SK-N-SH treated with all-trans-retinoic acid at 6 μM for 48 hours (cell line): ENCODE data around the gene ZRSR2.
"Not testable (repeated sequence)": the region's sequence is repeated elsewhere in the genome, so short reads cannot be mapped to it uniquely, and the experiment has no call there.

Experiments used
- ATAC-seq: fragments of 200-7000 bp; cut with Tn5 transposase; 3 replicates; pipeline ENCODE4 v1.9.1; 2020; ENCODE audit warnings: mild to moderate bottlenecking, moderate library complexity
- ARNTL ChIP-seq: fragments of 450-650 bp; formaldehyde crosslinking; IDR thresholded peaks from 2 replicates; pipeline ENCODE4 v1.5.0; 2020; ENCODE audit warnings: low read depth, mild to moderate bottlenecking, moderate library complexity, borderline replicate concordance
- BACH2 ChIP-seq: fragments of 250-450 bp; sonication (Bioruptor Pico); IDR thresholded peaks from 2 replicates; pipeline ENCODE4 v1.9.0; 2021; ENCODE audit warnings: mild to moderate bottlenecking, borderline replicate concordance
- CSDC2 ChIP-seq: fragments of 250-450 bp; sonication (Bioruptor Pico); IDR thresholded peaks from 2 replicates; pipeline ENCODE4 v1.5.0; 2020; ENCODE audit warnings: mild to moderate bottlenecking, moderate library complexity
- CSRNP3 ChIP-seq: fragments of 250-450 bp; sonication (Bioruptor Pico); IDR thresholded peaks from 2 replicates; pipeline ENCODE4 v1.5.1; 2021; ENCODE audit warnings: mild to moderate bottlenecking, moderate library complexity
- ESRRG ChIP-seq: fragments of 250-450 bp; sonication (Bioruptor Pico); IDR thresholded peaks from 2 replicates; pipeline ENCODE4 v1.6.1; 2021; ENCODE audit warnings: mild to moderate bottlenecking
- GLIS3 ChIP-seq: fragments of 250-450 bp; sonication (Bioruptor Pico); IDR thresholded peaks from 2 replicates; pipeline ENCODE4 v1.5.0; 2020; ENCODE audit warnings: mild to moderate bottlenecking, moderate library complexity
- ISL1 ChIP-seq: fragments of 250-450 bp; sonication (Bioruptor Pico); IDR thresholded peaks from 2 replicates; pipeline ENCODE4 v2.1.2; 2022; ENCODE audit warnings: mild to moderate bottlenecking, moderate library complexity
- OSR1 ChIP-seq: fragments of 250-450 bp; sonication (Bioruptor Pico); IDR thresholded peaks from 2 replicates; pipeline ENCODE4 v1.8.0; 2022; ENCODE audit warnings: moderate library complexity, mild to moderate bottlenecking, inconsistent platforms
- PATZ1 ChIP-seq: fragments of 250-450 bp; sonication (Bioruptor Pico); IDR thresholded peaks from 2 replicates; pipeline ENCODE4 v1.8.0; 2020; ENCODE audit warnings: mild to moderate bottlenecking, moderate library complexity, borderline replicate concordance
- POU6F1 ChIP-seq: fragments of 250-450 bp; sonication (Bioruptor Pico); IDR thresholded peaks from 2 replicates; pipeline ENCODE4 v1.8.0; 2021; ENCODE audit warnings: low read depth, mild to moderate bottlenecking, moderate library complexity, borderline replicate concordance
- PPARA ChIP-seq: fragments of 250-450 bp; sonication (Bioruptor Pico); IDR thresholded peaks from 2 replicates; pipeline ENCODE4 v1.5.0; 2020; ENCODE audit warnings: mild to moderate bottlenecking, borderline replicate concordance
- RARB ChIP-seq: fragments of 250-450 bp; sonication (Bioruptor Pico); IDR thresholded peaks from 2 replicates; pipeline ENCODE4 v1.8.0; 2021; ENCODE audit warnings: mild to moderate bottlenecking, moderate library complexity
- SNAI2 ChIP-seq: fragments of 250-450 bp; sonication (Bioruptor Pico); IDR thresholded peaks from 2 replicates; pipeline ENCODE4 v1.5.0; 2020; ENCODE audit warnings: mild to moderate bottlenecking, moderate library complexity
- TCF4 ChIP-seq: fragments of 250-450 bp; sonication (Bioruptor Pico); IDR thresholded peaks from 2 replicates; pipeline ENCODE4 v1.8.0; 2021; ENCODE audit warnings: mild to moderate bottlenecking, moderate library complexity, borderline replicate concordance
- TOX ChIP-seq: fragments of 250-450 bp; sonication (Bioruptor Pico); IDR thresholded peaks from 2 replicates; pipeline ENCODE4 v1.8.0; 2021; ENCODE audit warnings: mild to moderate bottlenecking, moderate library complexity, borderline replicate concordance
- TSHZ2 ChIP-seq: fragments of 250-450 bp; sonication (Bioruptor Pico); IDR thresholded peaks from 2 replicates; pipeline ENCODE4 v1.5.0; 2020; ENCODE audit warnings: mild to moderate bottlenecking, moderate library complexity
- ZC3H10 ChIP-seq: fragments of 250-450 bp; sonication (Bioruptor Pico); IDR thresholded peaks from 2 replicates; pipeline ENCODE4 v1.5.1; 2021; ENCODE audit warnings: mild to moderate bottlenecking, moderate library complexity
- ZFP3 ChIP-seq: fragments of 250-450 bp; sonication (Bioruptor Pico); IDR thresholded peaks from 2 replicates; pipeline ENCODE4 v1.5.0; 2020; ENCODE audit warnings: mild to moderate bottlenecking, moderate library complexity
- ZNF70 ChIP-seq: fragments of 450-650 bp; formaldehyde crosslinking; IDR thresholded peaks from 2 replicates; pipeline ENCODE4 v1.5.0; 2020; ENCODE audit warnings: mild to moderate bottlenecking, moderate library complexity
- ZNF8 ChIP-seq: fragments of 450-650 bp; formaldehyde crosslinking; IDR thresholded peaks from 2 replicates; pipeline ENCODE4 v1.5.0; 2020; ENCODE audit warnings: mild to moderate bottlenecking, moderate library complexity
- TF ChIP-seq, protein P1 (sequence below): fragments of 250-450 bp; sonication (Bioruptor Pico); IDR thresholded peaks from 2 replicates; pipeline ENCODE4 v1.5.1; 2020; ENCODE audit warnings: low read depth, mild to moderate bottlenecking, moderate library complexity

Gene ZRSR2

GRCh38 chrX:15758140-15758539, 32.1 kb upstream of the ZRSR2 start:
- no peak for TF ChIP-seq POU6F1 (CRISPR knock-in tag)
- no peak for TF ChIP-seq PATZ1
- no peak for TF ChIP-seq ARNTL (CRISPR knock-in tag)
- no peak for TF ChIP-seq ZNF8
- TF ChIP-seq SNAI2: no peak
- no peak for TF ChIP-seq OSR1 (CRISPR knock-in tag)
- TF ChIP-seq ZNF70 (CRISPR knock-in tag): no peak
- no peak for TF ChIP-seq CSDC2
- no peak for TF ChIP-seq RARB (CRISPR knock-in tag)
- TF ChIP-seq BACH2 (CRISPR knock-in tag): no peak
- no peak for TF ChIP-seq ZFP3 (CRISPR knock-in tag)
- ATAC-seq: no peak

- not testable (repeated sequence) for ATAC-seq
Observed at GRCh38 chrX:15759886-15760285, 30.4 kb upstream of the ZRSR2 start.

DNA sequence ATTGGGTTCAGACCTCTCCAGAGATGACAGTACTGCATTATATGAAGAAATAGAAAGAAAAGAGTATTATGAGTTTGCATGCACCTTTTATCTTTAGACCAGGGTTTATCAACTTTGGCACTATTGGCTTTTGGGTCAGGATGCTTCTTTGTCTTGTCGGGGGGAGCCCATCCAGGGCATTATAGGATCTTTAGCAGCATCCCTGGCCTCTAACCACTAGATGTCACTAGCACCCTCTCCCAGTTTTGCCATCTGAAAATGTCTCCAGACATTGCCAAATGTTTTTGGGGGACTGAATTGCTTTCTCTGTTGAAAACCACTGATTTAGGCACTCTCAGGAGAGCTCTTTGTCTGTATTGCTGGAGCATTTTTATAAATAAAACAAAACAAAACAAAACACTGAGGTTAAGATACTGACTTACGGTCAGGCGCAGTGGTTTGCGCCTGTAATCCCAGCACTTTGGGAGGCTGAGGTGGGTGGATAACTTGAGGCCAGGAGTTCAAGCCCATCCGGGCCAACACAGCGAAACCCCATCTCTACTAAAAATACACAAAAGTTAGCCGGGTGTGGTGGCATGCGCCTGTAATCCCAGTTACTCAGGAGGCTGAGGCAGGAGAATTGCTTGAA, 28.6 kb upstream of the ZRSR2 start:
- peak; percentile 88 for ATAC-seq
- TF ChIP-seq TSHZ2 (CRISPR knock-in tag): no peak
- no peak for TF ChIP-seq ZC3H10 (CRISPR knock-in tag)
- TF ChIP-seq GLIS3 (CRISPR knock-in tag): no peak
- TF ChIP-seq, all 23 proteins: peak for 0

GRCh38 chrX:15769300-15769954, 20.9 kb upstream of the ZRSR2 start:
- ATAC-seq: no peak
- no peak for TF ChIP-seq GLIS3 (CRISPR knock-in tag)
- TF ChIP-seq TCF4 (CRISPR knock-in tag): no peak
- no peak for TF ChIP-seq TSHZ2 (CRISPR knock-in tag)
- no peak for TF ChIP-seq CSRNP3 (CRISPR knock-in tag)
- no peak for TF ChIP-seq CSDC2
- no peak for TF ChIP-seq ZC3H10 (CRISPR knock-in tag)
- TF ChIP-seq BACH2 (CRISPR knock-in tag): no peak
- no peak for TF ChIP-seq SNAI2
- no peak for TF ChIP-seq TOX
- no peak for TF ChIP-seq ZFP3 (CRISPR knock-in tag)
- TF ChIP-seq ZNF8: no peak
- no peak for TF ChIP-seq ZNF70 (CRISPR knock-in tag)
- no peak for TF ChIP-seq ISL1 (CRISPR knock-in tag)
- no peak for TF ChIP-seq PATZ1
- TF ChIP-seq, protein P1, sequence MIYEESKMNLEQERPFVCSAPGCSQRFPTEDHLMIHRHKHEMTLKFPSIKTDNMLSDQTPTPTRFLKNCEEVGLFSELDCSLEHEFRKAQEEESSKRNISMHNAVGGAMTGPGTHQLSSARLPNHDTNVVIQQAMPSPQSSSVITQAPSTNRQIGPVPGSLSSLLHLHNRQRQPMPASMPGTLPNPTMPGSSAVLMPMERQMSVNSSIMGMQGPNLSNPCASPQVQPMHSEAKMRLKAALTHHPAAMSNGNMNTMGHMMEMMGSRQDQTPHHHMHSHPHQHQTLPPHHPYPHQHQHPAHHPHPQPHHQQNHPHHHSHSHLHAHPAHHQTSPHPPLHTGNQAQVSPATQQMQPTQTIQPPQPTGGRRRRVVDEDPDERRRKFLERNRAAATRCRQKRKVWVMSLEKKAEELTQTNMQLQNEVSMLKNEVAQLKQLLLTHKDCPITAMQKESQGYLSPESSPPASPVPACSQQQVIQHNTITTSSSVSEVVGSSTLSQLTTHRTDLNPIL (CRISPR knock-in tag): no peak
- TF ChIP-seq PPARA (CRISPR knock-in tag): no peak
- no peak for TF ChIP-seq ESRRG (CRISPR knock-in tag)
